HepG2 (cell line): ENCODE measurements around the gene KDELR3. TPM values are rescaled to one million over a fixed set of nuclear protein-coding genes. Genes with fewer than 3 reads are reported as not detected.

Experiments
- ATAC-seq: fragments of 200-7000 bp; cut with Tn5 transposase; 3 replicates; pipeline ENCODE4 v1.9.1; 2020; ENCODE audit warnings: mild to moderate bottlenecking, moderate library complexity
- BruUV-seq: library from RNA; stranded (reverse); fragments of 400-500 nt; replicated peaks from 2 replicates; lab custom pipeline; 2021; lab: Mats Ljungman, UMichigan
- CTCF ChIA-PET: fragments of 300-600 bp; formaldehyde crosslinking; extraction: SDS; loops from one replicate; lab custom pipeline; 2021; ENCODE audit warnings: low total read pairs, inconsistent platforms, low intra/inter-chr PET ratio; lab: Yijun Ruan, JAX
- POLR2A ChIA-PET: fragments of 350-600 bp; sonication (Branson Sonifier 250); formaldehyde crosslinking; loops from one replicate; lab custom pipeline; 2020; ENCODE audit warnings: antibody characterized with exemption, inconsistent platforms; lab: Yijun Ruan, JAX
- DNase-seq: peaks from one replicate; pipeline ENCODE4 v3.0.0-alpha.2; 2015; ENCODE audit warnings: low spot score
- FAIRE-seq: peaks from 3 replicates; lab custom pipeline; 2011; peaks lifted over from hg19 to GRCh38; lab: Jason Lieb, UNC
- H2AFZ ChIP-seq: one replicate; pipeline ENCODE4 v1.6.1; 2011; ENCODE audit warnings: low read length, inconsistent platforms
- H3K27ac ChIP-seq: fragments of 300-600 bp; 3 replicates; pipeline ENCODE4 v1.8.0; 2011; ENCODE audit warnings: mixed run types, mild to moderate bottlenecking, mixed read lengths, low read length, inconsistent platforms; ENCODE audit not compliant: insufficient read depth; ENCODE audit errors: extremely low read length
- H3K27me3 ChIP-seq, 2 experiments: fragments of 200-600 bp in 1 of 2; 2 replicates in 1 of 2; 3 replicates in 1 of 2; pipeline versions ENCODE4 v1.6.0 to v1.8.0; 2011; ENCODE audit warnings: low read length in 2 of 2, mild to moderate bottlenecking in 2 of 2, moderate library complexity in 2 of 2, inconsistent platforms in 1 of 2; ENCODE audit not compliant: insufficient read depth in 2 of 2, control insufficient read depth in 1 of 2
- H3K36me3 ChIP-seq, 2 experiments: fragments of 200-600 bp in 1 of 2; replicated peaks in 1 of 2; 2 replicates in 1 of 2; 3 replicates in 1 of 2; pipeline versions ENCODE4 v1.5.1 to v1.8.0; 2011; ENCODE audit warnings: low read length in 2 of 2, inconsistent platforms in 1 of 2; ENCODE audit not compliant: insufficient read depth in 2 of 2, control insufficient read depth in 1 of 2
- H3K4me1 ChIP-seq: 2 replicates; pipeline ENCODE4 v1.5.1; 2012; ENCODE audit warnings: low read length, inconsistent platforms; ENCODE audit not compliant: insufficient read depth
- H3K4me2 ChIP-seq: 2 replicates; pipeline ENCODE4 v1.6.0; 2011; ENCODE audit warnings: low read depth, low read length, inconsistent platforms
- H3K4me3 ChIP-seq, 3 experiments: fragments of 200-600 bp in 1 of 3; sonication (generic), shearing (Covaris generic) in 1 of 3; replicated peaks in 1 of 3; 2 replicates each; pipeline ENCODE4 v1.5.1; 2011 to 2016; ENCODE audit warnings: low read length in 3 of 3, inconsistent platforms in 2 of 3, low read depth in 2 of 3, mild to moderate bottlenecking in 2 of 3, control low read depth in 1 of 3, mixed read lengths in 1 of 3; ENCODE audit not compliant: insufficient read depth in 1 of 3
- H3K79me2 ChIP-seq: one replicate; pipeline ENCODE4 v1.6.1; 2011; ENCODE audit warnings: low read length, inconsistent platforms; ENCODE audit not compliant: insufficient read depth
- H3K9ac ChIP-seq: 2 replicates; pipeline ENCODE4 v1.6.0; 2011; ENCODE audit warnings: mild to moderate bottlenecking, low read depth, low read length, inconsistent platforms; ENCODE audit not compliant: insufficient read depth
- H3K9me3 ChIP-seq: 2 replicates; pipeline ENCODE4 v1.5.1; 2012; ENCODE audit warnings: mild to moderate bottlenecking, low read length
- H4K20me1 ChIP-seq: 2 replicates; pipeline ENCODE4 v1.6.0; 2011; ENCODE audit warnings: inconsistent platforms, mild to moderate bottlenecking, low read length, moderate library complexity; ENCODE audit not compliant: insufficient read depth
- ATM ChIP-seq: fragments of 450-650 bp; IDR thresholded peaks from 2 replicates; pipeline ENCODE4 v1.7.1; 2017; ENCODE audit warnings: mild to moderate bottlenecking, borderline replicate concordance
- GLI4 ChIP-seq: sonication (generic); formaldehyde crosslinking; IDR thresholded peaks from 2 replicates; pipeline ENCODE4 v1.5.1; 2020; ENCODE audit warnings: missing genetic modification reagents, mild to moderate bottlenecking, moderate library complexity, borderline replicate concordance
- HDAC1 ChIP-seq: sonication (generic); formaldehyde crosslinking; IDR thresholded peaks from 2 replicates; pipeline ENCODE4 v1.5.1; 2020; ENCODE audit warnings: mild to moderate bottlenecking, missing genetic modification reagents
- NFYB ChIP-seq: sonication (generic); formaldehyde crosslinking; IDR thresholded peaks from 2 replicates; pipeline ENCODE4 v1.4.0; 2020; ENCODE audit warnings: missing genetic modification reagents
- POGZ ChIP-seq: sonication (generic); formaldehyde crosslinking; IDR thresholded peaks from 2 replicates; pipeline ENCODE4 v1.4.0; 2020; ENCODE audit warnings: mild to moderate bottlenecking, missing genetic modification reagents
- SRSF9 ChIP-seq: fragments of 200-400 bp; formaldehyde crosslinking; IDR thresholded peaks from 2 replicates; pipeline ENCODE4 v1.6.1; 2018; ENCODE audit warnings: borderline replicate concordance, mild to moderate bottlenecking, low read depth, low read length; ENCODE audit not compliant: insufficient read depth, poor library complexity, severe bottlenecking
- ZFY ChIP-seq: sonication (generic); formaldehyde crosslinking; IDR thresholded peaks from 2 replicates; pipeline ENCODE4 v1.4.0; 2020; ENCODE audit warnings: missing genetic modification reagents
- ZMYM3 ChIP-seq: sonication (generic); formaldehyde crosslinking; IDR thresholded peaks from 2 replicates; pipeline ENCODE4 v1.5.1; 2020; ENCODE audit warnings: mild to moderate bottlenecking, missing genetic modification reagents
- ZNF143 ChIP-seq: sonication (generic); formaldehyde crosslinking; IDR thresholded peaks from 2 replicates; pipeline ENCODE4 v1.4.0; 2020; ENCODE audit warnings: missing genetic modification reagents
- ZNF431 ChIP-seq: sonication (generic); formaldehyde crosslinking; IDR thresholded peaks from 2 replicates; pipeline ENCODE4 v1.9.0; 2022; ENCODE audit warnings: missing genetic modification reagents, low read depth, mild to moderate bottlenecking, borderline replicate concordance
- ZNF563 ChIP-seq: sonication (generic); formaldehyde crosslinking; IDR thresholded peaks from 2 replicates; pipeline ENCODE4 v1.8.0; 2022; ENCODE audit warnings: mild to moderate bottlenecking, moderate library complexity, missing genetic modification reagents
- ZNF629 ChIP-seq: sonication (generic); formaldehyde crosslinking; conservative IDR thresholded peaks from 2 replicates; pipeline ENCODE4 v1.5.0; 2020; ENCODE audit warnings: missing genetic modification reagents
- ZNF75D ChIP-seq: sonication (generic); formaldehyde crosslinking; IDR thresholded peaks from 2 replicates; pipeline ENCODE4 v1.8.1; 2023; ENCODE audit warnings: missing genetic modification reagents, mild to moderate bottlenecking, borderline replicate concordance
- ZSCAN9 ChIP-seq: IDR thresholded peaks from 2 replicates; pipeline ENCODE4 v1.6.1; 2016; ENCODE audit warnings: borderline replicate concordance
- whole genome bisulfite sequencing: methylation state at CpG from one replicate; pipeline ENCODE4 v1.1.6; 2017; ENCODE audit warnings: low lambda C conversion rate; 5-methylcytosine and 5-hydroxymethylcytosine counted together
- in situ Hi-C: cut with HindIII; loops from 2 replicates; pipeline ENCODE4 v1.10.0; 2017; ENCODE audit warnings: low pct_unique_long_range_greater_than_20kb; ENCODE audit not compliant: extremely low pct_ligation_motif_present
- intact Hi-C: fragments of 100-400 bp; cut with micrococcal nuclease; formaldehyde crosslinking; loops from one replicate; pipeline ENCODE4 v1.10.0; 2022; ENCODE audit not compliant: unreplicated experiment
- polyA plus RNA-seq, 8 experiments: library from polyadenylated mRNA; depleted of rRNA in 3 of 8; stranded (reverse) in 7 of 8; unstranded in 1 of 8; fragments of >200 nt; fragmentation: Illumina TruSeq in 4 of 8; extraction: Trizol in 4 of 8; gene quantifications; 2 replicates each; pipeline versions ENCODE4 v1.2.1 to v1.2.3, GENCODE V29; 2011 to 2016; ENCODE audit warnings: low read depth in 4 of 8, missing spikeins in 1 of 8, mixed read lengths in 1 of 8; ENCODE audit not compliant: insufficient read depth in 1 of 8
- total RNA-seq, 5 experiments: library from RNA; depleted of rRNA; stranded (reverse); fragments of >200 nt; fragmentation: Illumina TruSeq; extraction: Trizol; gene quantifications; 2 replicates each; pipeline ENCODE4 v1.2.3, GENCODE V29; 2016; ENCODE audit warnings: low read depth in 1 of 5
- TF ChIP-seq, protein P1 (sequence below): IDR thresholded peaks from 2 replicates; pipeline ENCODE4 v1.6.1; 2016; ENCODE audit warnings: control low read depth
- TF ChIP-seq, protein P2 (sequence below): sonication (generic); formaldehyde crosslinking; IDR thresholded peaks from 2 replicates; pipeline ENCODE4 v1.5.0; 2020; ENCODE audit warnings: missing genetic modification reagents, mild to moderate bottlenecking, borderline replicate concordance

Gene KDELR3
- total and polyA plus RNA-seq, 2 of the 13 experiments (the other 11 are each of a cell fraction or from before 2014, with no cell fraction given), result 24.2 to 65.7 TPM

DNA sequence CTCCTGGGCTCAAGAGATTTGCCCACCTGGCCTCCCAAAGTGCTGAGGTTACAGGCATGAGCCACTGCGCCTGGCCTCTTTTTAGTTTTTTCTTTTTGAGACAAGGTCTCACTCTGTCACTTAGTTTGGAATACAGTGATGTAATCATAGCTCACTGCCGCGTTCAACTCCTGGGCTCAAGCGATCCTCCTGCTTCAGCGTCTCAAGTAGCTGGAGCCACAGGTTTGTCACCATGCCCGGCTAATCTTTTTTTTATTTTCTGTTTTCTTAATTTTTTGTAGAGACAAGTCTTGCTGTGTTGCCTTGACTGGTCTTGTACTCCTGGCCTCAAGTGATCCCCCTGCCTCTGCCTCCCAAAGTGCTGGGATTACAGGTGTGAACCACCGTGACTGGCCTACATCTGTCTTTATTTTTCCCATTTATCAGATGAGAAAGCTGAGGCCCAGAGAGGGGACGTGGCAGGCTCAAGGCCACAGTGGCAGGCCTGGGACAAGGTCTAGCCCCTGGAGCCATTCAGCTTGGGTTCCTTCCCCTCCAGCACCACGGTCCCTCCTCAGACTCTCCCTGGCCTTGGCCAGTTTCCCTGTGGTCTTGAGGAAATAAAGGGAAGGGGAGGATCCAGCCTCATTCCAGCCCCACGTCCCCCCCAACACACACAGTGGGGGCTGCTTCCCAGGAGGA is 2.8 kb upstream of the KDELR3 start:
- POLR2A ChIA-PET, result no interaction called here
- DNase-seq, result no peak

DNA sequence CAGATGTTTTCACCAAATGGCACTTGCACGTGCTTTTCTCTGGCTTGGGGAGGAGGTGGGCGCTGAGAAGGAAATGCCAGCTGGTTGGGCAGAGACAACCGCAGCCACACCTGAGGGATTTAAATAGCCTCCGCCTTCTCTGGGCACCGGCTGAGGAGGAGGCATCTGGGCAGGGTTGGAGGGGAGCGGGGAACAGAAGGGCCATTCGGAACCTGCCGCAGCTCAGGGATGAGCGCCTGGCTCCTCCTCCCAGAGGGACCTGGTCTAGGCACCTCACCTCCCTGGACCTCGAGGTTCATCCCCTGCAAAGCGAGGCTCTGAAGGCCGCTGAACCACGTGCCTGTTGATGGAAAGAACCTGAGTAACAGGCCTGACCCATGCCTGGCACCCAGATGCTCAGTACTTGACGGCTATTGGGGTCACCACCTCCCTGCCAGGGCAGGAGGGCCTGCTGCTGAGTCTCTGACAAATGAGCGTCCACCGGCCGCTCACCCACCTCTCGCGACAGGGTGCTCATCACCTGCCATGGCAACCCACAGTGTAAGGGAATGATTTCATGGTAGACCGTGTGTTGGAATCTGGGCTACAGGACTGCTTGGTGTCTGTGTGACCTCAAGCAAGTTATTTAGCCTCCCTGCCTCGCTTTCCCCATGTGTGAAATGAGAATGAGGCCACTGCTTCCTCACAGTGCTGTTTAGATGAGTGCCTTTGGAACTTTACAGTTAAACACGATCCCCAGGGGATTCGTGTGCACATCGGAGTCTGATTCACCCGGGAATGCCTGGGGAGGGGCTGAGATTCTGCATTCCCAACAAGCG is 2.0 kb upstream of the KDELR3 start:
- ChIA-PET CTCF (no interaction called here), POLR2A (no interaction called here)
- H3K4me1 ChIP-seq, result peaks cover 78% of the 10 kb centered on the region
- FAIRE-seq, result no peak
- no peaks in the 10 kb centered on the region for H3K79me2 ChIP-seq
- DNase-seq, result no peak
- H3K27ac ChIP-seq, result no peak overlapping the region
- no peak overlapping the region for H3K4me3 ChIP-seq
- H3K27me3 ChIP-seq, result peaks cover 0 to 21% of the 10 kb centered on the region in 2 experiments; a peak in 3 of 5 replicates
- no peak overlapping the region for H3K9ac ChIP-seq
- in situ Hi-C loops, result no loop called here
- no peaks in the 10 kb centered on the region for H4K20me1 ChIP-seq
- BruUV-seq, result no TSS peak
- no peak for ATAC-seq
- H3K4me2 ChIP-seq, result peak overlapping the region; percentile 36; the same call in 1 of the 2 replicates
- whole genome bisulfite sequencing, result 12% methylated on average over 5 of the region's 26 CpGs
- intact Hi-C loops, result no loop called here
- no peaks in the 10 kb centered on the region for H3K9me3 ChIP-seq
- H2AFZ ChIP-seq, result no peak overlapping the region
- H3K36me3 ChIP-seq, result no peaks in the 10 kb centered on the region
- TF ChIP-seq, protein P1, sequence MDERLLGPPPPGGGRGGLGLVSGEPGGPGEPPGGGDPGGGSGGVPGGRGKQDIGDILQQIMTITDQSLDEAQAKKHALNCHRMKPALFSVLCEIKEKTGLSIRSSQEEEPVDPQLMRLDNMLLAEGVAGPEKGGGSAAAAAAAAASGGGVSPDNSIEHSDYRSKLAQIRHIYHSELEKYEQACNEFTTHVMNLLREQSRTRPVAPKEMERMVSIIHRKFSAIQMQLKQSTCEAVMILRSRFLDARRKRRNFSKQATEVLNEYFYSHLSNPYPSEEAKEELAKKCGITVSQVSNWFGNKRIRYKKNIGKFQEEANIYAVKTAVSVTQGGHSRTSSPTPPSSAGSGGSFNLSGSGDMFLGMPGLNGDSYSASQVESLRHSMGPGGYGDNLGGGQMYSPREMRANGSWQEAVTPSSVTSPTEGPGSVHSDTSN, result no peak
- no peak for TF ChIP-seq ATM
- 0 out of 2 replicates have a peak, but pooled peaks have one; percentile 11 for TF ChIP-seq ZNF143 (CRISPR knock-in tag)
- TF ChIP-seq ZFY (CRISPR knock-in tag), result peak; percentile 64
- no peak for TF ChIP-seq ZNF75D (CRISPR knock-in tag)
- TF ChIP-seq NFYB, result no peak
- TF ChIP-seq, protein P2, sequence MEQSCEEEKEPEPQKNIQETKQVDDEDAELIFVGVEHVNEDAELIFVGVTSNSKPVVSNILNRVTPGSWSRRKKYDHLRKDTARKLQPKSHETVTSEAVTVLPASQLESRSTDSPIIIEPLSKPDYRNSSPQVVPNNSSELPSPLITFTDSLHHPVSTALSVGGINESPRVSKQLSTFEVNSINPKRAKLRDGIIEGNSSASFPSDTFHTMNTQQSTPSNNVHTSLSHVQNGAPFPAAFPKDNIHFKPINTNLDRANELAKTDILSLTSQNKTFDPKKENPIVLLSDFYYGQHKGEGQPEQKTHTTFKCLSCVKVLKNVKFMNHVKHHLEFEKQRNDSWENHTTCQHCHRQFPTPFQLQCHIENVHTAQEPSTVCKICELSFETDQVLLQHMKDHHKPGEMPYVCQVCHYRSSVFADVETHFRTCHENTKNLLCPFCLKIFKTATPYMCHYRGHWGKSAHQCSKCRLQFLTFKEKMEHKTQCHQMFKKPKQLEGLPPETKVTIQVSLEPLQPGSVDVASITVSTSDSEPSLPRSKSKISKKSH, result no peak
- no peak for TF ChIP-seq SRSF9
- no peak for TF ChIP-seq ZNF431 (CRISPR knock-in tag)
- 0 out of 2 replicates have a peak, but pooled peaks have one; percentile 43 for TF ChIP-seq ZNF563 (CRISPR knock-in tag)

More for the DNA sequence above, 2.8 kb upstream of the KDELR3 start:
- Histone ChIP-seq H3K27me3 (peaks cover 0 to 27% of the 10 kb centered on the region in 2 experiments; a peak in 3 of 5 replicates), H3K79me2 (no peaks in the 10 kb centered on the region), H4K20me1 (no peaks in the 10 kb centered on the region), H3K4me2 (peak overlapping the region; percentile 11; the same call in 1 of the 2 replicates), H3K4me1 (peaks cover 81% of the 10 kb centered on the region), H3K9me3 (no peaks in the 10 kb centered on the region), H3K4me3 (no peak overlapping the region), H3K27ac (no peak overlapping the region), H3K36me3 (no peaks in the 10 kb centered on the region), H3K9ac (no peak overlapping the region), H2AFZ (no peak overlapping the region)
- ATAC-seq (no peak), FAIRE-seq (no peak)
- intact Hi-C loops (loop anchor here (5.0 kb wide), 1 partner anchor 42 kb away; the partner anchor contains the start of gene DDX17), in situ Hi-C loops (no loop called here)
- 41% methylated on average over 10 of the region's 10 CpGs for WGBS
- no TSS peak for BruUV-seq
- TF ChIP-seq GLI4 (CRISPR knock-in tag) (0 out of 2 replicates have a peak, but pooled peaks have one; percentile 19), ZSCAN9 (no peak), ZNF629 (peak; percentile 96), HDAC1 (CRISPR knock-in tag) (0 out of 2 replicates have a peak, but pooled peaks have one; percentile 11), ZMYM3 (CRISPR knock-in tag) (peak; percentile 85), POGZ (CRISPR knock-in tag) (no peak)
- CTCF ChIA-PET, result no interaction called here
